GM12878 (cell line): Measurements from ENCODE around the gene YBEY. TPM values are rescaled to one million over a fixed set of nuclear protein-coding genes. Genes with fewer than 3 reads are reported as not detected.

Source experiments
- HDAC6 ChIP-seq: fragments of 200-600 bp; sonication (generic); IDR thresholded peaks from one replicate; pipeline ENCODE4 v1.8.0; 2017; ENCODE audit warnings: antibody characterized with exemption; ENCODE audit not compliant: unreplicated experiment
- LARP7 ChIP-seq: fragments of 450-650 bp; IDR thresholded peaks from 2 replicates; pipeline ENCODE4 v1.6.1; 2017; ENCODE audit warnings: mild to moderate bottlenecking
- NR2C1 ChIP-seq: fragments of 450-650 bp; IDR thresholded peaks from 2 replicates; pipeline ENCODE4 v1.6.1; 2017; ENCODE audit warnings: antibody characterized with exemption, mild to moderate bottlenecking, moderate library complexity
- RCOR1 ChIP-seq: conservative IDR thresholded peaks from 2 replicates; pipeline ENCODE4 v1.6.1; 2012; ENCODE audit warnings: low read depth, low read length, improper control_type of control experiment
- polyA plus RNA-seq, 11 experiments: library from polyadenylated mRNA; depleted of rRNA in 4 of 11; unstranded in 6 of 11; stranded (reverse) in 5 of 11; fragments of >200 nt; fragmentation: Nextera tagmentation in 4 of 11; fragmentation: Illumina TruSeq in 1 of 11; extraction: Ambion mirVana in 4 of 11; extraction: Trizol in 1 of 11; gene quantifications; 1 replicate in 1 of 11; 2 replicates in 10 of 11; pipeline versions ENCODE4 v1.2.1 to v1.2.3, GENCODE V29; 2011 to 2016; ENCODE audit warnings: inconsistent platforms in 2 of 11, missing spikeins in 2 of 11, low read depth in 1 of 11
- total RNA-seq, 4 experiments: library from RNA; depleted of rRNA in 3 of 4; stranded (reverse); fragments of >200 nt in 3 of 4; fragmentation: Illumina TruSeq in 1 of 4; extraction: Trizol in 1 of 4; gene quantifications; 2 replicates each; pipeline versions ENCODE4 v1.2.1 to v1.2.3, GENCODE V29; 2013 to 2021
- TF ChIP-seq, protein P1 (sequence below): IDR thresholded peaks from 2 replicates; pipeline ENCODE4 v1.6.1; 2011; ENCODE audit warnings: low read depth, mild to moderate bottlenecking, low read length, moderate library complexity, borderline replicate concordance; ENCODE audit errors: extremely low read depth
- TF ChIP-seq, protein P2 (sequence below): fragments of 450-650 bp; IDR thresholded peaks from 2 replicates; pipeline ENCODE4 v1.6.1; 2017; ENCODE audit warnings: mild to moderate bottlenecking, low read depth, inconsistent platforms; ENCODE audit not compliant: poor library complexity, severe bottlenecking
- TF ChIP-seq, protein P3 (sequence below): IDR thresholded peaks from 2 replicates; pipeline ENCODE4 v1.6.1; 2012; ENCODE audit warnings: improper control_type of control experiment, low read depth, low read length; ENCODE audit not compliant: insufficient replicate concordance
- TF ChIP-seq, protein P4 (sequence below): fragments of 450-650 bp; IDR thresholded peaks from 2 replicates; pipeline ENCODE4 v1.6.1; 2017; ENCODE audit warnings: antibody characterized with exemption, mild to moderate bottlenecking, moderate library complexity

Gene YBEY
- total and polyA plus RNA-seq, 10 of the 15 experiments (the other 5 are each of a cell fraction or from before 2014, with no cell fraction given), result 6.5 to 31.4 (median 18.5) TPM

DNA sequence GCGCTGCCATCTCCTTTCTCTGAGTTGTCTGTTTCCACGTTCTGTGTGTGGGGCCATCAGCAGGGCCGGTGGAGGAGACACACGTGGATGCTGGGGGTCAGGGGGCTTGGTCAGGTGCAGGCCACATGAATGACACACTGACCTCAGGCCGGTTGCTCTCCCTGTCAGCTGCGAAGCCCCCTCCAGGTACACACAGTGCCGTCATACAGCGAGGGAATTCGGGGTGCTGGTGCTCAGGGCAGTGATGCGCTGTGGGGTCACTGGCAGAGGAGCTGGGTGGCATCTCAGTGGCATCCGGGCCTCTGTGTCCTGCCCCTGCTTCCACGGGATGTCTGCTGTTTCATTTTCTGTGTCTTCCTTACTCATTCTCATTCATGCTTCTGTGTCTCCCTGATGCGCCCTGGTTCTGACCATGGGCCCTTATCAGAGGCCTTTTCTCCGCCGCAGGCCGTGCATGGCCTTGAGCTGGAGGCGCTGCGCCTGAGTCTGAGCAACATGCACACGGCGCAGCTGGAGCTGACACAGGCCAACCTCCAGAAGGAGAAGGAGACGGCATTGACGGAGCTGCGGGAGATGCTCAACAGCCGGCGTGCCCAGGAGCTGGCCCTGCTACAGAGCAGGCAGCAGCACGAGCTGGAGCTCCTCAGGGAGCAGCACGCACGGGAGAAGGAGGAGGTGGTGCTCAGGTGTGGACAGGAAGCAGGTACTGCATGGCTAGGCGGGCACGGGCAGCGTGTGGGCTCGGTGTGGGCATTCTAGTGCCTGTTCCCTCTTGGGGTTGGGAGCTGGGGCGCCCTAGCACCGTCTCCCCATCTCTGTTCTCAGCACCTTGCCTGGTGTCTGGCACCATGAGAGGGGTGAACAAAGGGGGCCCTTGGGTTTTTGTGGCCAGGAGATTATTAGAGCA lies 60.4 kb downstream of the YBEY start (continued):
- TF ChIP-seq, protein P1, sequence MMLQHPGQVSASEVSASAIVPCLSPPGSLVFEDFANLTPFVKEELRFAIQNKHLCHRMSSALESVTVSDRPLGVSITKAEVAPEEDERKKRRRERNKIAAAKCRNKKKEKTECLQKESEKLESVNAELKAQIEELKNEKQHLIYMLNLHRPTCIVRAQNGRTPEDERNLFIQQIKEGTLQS, result no peak
- TF ChIP-seq LARP7 (no peak), RCOR1 (no peak), HDAC6 (no peak), NR2C1 (no peak)
- TF ChIP-seq, protein P2, sequence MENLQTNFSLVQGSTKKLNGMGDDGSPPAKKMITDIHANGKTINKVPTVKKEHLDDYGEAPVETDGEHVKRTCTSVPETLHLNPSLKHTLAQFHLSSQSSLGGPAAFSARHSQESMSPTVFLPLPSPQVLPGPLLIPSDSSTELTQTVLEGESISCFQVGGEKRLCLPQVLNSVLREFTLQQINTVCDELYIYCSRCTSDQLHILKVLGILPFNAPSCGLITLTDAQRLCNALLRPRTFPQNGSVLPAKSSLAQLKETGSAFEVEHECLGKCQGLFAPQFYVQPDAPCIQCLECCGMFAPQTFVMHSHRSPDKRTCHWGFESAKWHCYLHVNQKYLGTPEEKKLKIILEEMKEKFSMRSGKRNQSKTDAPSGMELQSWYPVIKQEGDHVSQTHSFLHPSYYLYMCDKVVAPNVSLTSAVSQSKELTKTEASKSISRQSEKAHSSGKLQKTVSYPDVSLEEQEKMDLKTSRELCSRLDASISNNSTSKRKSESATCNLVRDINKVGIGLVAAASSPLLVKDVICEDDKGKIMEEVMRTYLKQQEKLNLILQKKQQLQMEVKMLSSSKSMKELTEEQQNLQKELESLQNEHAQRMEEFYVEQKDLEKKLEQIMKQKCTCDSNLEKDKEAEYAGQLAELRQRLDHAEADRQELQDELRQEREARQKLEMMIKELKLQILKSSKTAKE, result no peak
- TF ChIP-seq, protein P3, sequence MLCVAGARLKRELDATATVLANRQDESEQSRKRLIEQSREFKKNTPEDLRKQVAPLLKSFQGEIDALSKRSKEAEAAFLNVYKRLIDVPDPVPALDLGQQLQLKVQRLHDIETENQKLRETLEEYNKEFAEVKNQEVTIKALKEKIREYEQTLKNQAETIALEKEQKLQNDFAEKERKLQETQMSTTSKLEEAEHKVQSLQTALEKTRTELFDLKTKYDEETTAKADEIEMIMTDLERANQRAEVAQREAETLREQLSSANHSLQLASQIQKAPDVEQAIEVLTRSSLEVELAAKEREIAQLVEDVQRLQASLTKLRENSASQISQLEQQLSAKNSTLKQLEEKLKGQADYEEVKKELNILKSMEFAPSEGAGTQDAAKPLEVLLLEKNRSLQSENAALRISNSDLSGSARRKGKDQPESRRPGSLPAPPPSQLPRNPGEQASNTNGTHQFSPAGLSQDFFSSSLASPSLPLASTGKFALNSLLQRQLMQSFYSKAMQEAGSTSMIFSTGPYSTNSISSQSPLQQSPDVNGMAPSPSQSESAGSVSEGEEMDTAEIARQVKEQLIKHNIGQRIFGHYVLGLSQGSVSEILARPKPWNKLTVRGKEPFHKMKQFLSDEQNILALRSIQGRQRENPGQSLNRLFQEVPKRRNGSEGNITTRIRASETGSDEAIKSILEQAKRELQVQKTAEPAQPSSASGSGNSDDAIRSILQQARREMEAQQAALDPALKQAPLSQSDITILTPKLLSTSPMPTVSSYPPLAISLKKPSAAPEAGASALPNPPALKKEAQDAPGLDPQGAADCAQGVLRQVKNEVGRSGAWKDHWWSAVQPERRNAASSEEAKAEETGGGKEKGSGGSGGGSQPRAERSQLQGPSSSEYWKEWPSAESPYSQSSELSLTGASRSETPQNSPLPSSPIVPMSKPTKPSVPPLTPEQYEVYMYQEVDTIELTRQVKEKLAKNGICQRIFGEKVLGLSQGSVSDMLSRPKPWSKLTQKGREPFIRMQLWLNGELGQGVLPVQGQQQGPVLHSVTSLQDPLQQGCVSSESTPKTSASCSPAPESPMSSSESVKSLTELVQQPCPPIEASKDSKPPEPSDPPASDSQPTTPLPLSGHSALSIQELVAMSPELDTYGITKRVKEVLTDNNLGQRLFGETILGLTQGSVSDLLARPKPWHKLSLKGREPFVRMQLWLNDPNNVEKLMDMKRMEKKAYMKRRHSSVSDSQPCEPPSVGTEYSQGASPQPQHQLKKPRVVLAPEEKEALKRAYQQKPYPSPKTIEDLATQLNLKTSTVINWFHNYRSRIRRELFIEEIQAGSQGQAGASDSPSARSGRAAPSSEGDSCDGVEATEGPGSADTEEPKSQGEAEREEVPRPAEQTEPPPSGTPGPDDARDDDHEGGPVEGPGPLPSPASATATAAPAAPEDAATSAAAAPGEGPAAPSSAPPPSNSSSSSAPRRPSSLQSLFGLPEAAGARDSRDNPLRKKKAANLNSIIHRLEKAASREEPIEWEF, result no peak
- TF ChIP-seq, protein P4, sequence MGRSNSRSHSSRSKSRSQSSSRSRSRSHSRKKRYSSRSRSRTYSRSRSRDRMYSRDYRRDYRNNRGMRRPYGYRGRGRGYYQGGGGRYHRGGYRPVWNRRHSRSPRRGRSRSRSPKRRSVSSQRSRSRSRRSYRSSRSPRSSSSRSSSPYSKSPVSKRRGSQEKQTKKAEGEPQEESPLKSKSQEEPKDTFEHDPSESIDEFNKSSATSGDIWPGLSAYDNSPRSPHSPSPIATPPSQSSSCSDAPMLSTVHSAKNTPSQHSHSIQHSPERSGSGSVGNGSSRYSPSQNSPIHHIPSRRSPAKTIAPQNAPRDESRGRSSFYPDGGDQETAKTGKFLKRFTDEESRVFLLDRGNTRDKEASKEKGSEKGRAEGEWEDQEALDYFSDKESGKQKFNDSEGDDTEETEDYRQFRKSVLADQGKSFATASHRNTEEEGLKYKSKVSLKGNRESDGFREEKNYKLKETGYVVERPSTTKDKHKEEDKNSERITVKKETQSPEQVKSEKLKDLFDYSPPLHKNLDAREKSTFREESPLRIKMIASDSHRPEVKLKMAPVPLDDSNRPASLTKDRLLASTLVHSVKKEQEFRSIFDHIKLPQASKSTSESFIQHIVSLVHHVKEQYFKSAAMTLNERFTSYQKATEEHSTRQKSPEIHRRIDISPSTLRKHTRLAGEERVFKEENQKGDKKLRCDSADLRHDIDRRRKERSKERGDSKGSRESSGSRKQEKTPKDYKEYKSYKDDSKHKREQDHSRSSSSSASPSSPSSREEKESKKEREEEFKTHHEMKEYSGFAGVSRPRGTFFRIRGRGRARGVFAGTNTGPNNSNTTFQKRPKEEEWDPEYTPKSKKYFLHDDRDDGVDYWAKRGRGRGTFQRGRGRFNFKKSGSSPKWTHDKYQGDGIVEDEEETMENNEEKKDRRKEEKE, result no peak
